ENCODE measurements around the gene CDSN.

Gene CDSN

GRCh38 chr6:31098449-31098938 is 21.8 kb downstream of the CDSN start:
- TF ChIP-seq, protein P1, sequence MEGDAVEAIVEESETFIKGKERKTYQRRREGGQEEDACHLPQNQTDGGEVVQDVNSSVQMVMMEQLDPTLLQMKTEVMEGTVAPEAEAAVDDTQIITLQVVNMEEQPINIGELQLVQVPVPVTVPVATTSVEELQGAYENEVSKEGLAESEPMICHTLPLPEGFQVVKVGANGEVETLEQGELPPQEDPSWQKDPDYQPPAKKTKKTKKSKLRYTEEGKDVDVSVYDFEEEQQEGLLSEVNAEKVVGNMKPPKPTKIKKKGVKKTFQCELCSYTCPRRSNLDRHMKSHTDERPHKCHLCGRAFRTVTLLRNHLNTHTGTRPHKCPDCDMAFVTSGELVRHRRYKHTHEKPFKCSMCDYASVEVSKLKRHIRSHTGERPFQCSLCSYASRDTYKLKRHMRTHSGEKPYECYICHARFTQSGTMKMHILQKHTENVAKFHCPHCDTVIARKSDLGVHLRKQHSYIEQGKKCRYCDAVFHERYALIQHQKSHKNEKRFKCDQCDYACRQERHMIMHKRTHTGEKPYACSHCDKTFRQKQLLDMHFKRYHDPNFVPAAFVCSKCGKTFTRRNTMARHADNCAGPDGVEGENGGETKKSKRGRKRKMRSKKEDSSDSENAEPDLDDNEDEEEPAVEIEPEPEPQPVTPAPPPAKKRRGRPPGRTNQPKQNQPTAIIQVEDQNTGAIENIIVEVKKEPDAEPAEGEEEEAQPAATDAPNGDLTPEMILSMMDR (IDR thresholded peaks at IDR 0.05; ENCODE audit: low read depth, low read length): no peak

GRCh38 chr6:31096656-31097055 is 23.6 kb downstream of the CDSN start:
- no peak for DNase-seq (ENCODE audit: extremely low read depth, low read depth)
- TF ChIP-seq, protein P1 (IDR thresholded peaks at IDR 0.05; ENCODE audit: low read depth, low read length): no peak

More at GRCh38 chr6:31098449-31098938, 21.8 kb downstream of the CDSN start:
- no peak for DNase-seq (ENCODE audit: extremely low read depth, low read depth)

- no peak for DNase-seq (ENCODE audit: extremely low read depth, low read depth)
- TF ChIP-seq, protein P1 (IDR thresholded peaks at IDR 0.05; ENCODE audit: low read depth, low read length): no peak
Measured at GRCh38 chr6:31096215-31096614, 24.0 kb downstream of the CDSN start.

DNA sequence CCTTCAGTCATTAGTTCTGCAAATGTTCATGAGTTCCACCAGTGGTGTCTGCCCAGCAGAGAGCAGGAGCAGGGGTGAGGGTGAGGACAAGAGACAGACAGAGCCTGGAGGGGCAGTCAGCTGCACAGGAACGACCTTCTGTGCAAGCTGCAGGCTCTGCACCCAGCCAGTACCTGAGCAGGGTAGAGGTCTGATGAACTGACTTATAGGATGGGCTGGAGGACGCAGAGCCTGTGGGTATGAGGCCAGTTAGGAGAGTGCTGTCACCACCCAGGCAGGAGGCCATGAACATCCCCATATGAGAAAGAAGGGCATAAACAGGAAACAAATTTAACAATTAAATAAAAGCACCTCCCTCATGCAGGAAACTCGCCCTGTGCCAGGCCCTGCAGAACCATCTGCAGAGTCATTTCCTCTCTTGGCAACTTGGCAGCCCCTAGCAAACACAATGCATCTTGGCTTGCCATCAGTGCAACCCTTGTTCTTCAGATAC is 25.8 kb downstream of the CDSN start:
- TF ChIP-seq, protein P1 (IDR thresholded peaks at IDR 0.05; ENCODE audit: low read depth, low read length): no peak
- no peak for DNase-seq (ENCODE audit: extremely low read depth, low read depth)

DNA sequence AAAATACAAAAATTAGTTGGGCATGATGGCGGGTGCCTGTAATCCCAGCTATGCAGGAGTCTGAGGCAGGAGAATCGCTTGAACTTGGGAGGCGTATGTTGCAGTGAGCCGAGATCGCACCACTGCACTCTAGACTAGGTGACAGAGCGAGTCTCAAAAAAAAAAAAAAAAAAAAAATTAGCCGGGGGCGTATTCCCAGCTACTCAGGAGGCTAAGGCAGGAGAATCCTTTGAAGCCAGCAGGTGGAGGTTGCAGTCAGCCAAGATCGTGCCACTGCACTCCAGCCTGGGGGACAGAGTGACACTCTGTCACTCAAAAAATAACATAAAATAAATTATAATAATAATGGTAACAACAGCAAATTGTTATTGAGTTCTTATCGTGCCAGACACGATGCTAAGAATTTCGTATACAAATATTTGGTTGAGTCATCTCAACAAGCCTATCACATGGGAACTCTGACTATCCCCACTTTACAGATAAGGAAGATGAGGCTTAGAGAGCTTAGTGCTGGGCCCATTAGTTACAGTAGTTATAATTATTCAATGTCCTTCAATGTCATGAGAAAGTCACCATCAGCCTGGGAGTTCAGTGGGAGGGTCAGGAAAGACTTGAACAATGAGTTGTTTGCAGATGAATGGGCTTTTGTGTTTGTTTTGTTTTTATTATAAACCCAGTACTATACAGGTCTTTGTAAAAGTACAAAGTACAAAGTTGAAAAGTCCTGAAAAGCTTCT is 27.3 kb downstream of the CDSN start:
- no peak for DNase-seq (ENCODE audit: extremely low read depth, low read depth)
- TF ChIP-seq, protein P1 (IDR thresholded peaks at IDR 0.05; ENCODE audit: low read depth, low read length): no peak

GRCh38 chr6:31092238-31092637 is 28.0 kb downstream of the CDSN start:
- TF ChIP-seq, protein P1 (IDR thresholded peaks at IDR 0.05; ENCODE audit: low read depth, low read length): no peak
- no peak for DNase-seq (ENCODE audit: extremely low read depth, low read depth)

GRCh38 chr6:31091680-31092079 is 28.6 kb downstream of the CDSN start:
- TF ChIP-seq, protein P1 (IDR thresholded peaks at IDR 0.05; ENCODE audit: low read depth, low read length): no peak
- DNase-seq (ENCODE audit: extremely low read depth, low read depth): no peak
